Vagina (tissue), 2 donors: Measurements from ENCODE around the gene L3MBTL4.

Source experiments
- CTCF ChIP-seq, 3 experiments: fragments of 450-650 bp in 2 of 3; fragments of 200-600 bp in 1 of 3; sonication (generic) in 1 of 3; IDR thresholded peaks; one replicate each; pipeline ENCODE4 v1.5.1; 2017 to 2019; ENCODE audit warnings: antibody characterized with exemption in 3 of 3, mild to moderate bottlenecking in 2 of 3, moderate library complexity in 2 of 3
- POLR2A ChIP-seq, 2 donors: fragments of 450-650 bp; IDR thresholded peaks; one replicate each; pipeline ENCODE4 v1.6.1; 2017; ENCODE audit warnings: antibody characterized with exemption in 2 of 2, mild to moderate bottlenecking in 2 of 2, moderate library complexity in 2 of 2

- TF ChIP-seq POLR2A (IDR thresholded peaks at IDR 0.05) = no peak
- no peak for TF ChIP-seq CTCF (IDR thresholded peaks at IDR 0.05)
Measured at GRCh38 chr18:5969989-5970403, 444.7 kb downstream of the L3MBTL4 start.
